Measurements from ENCODE around the gene LDB2. TPM values are rescaled to one million over a fixed set of nuclear protein-coding genes. Genes with fewer than 3 reads are reported as not detected.

The LDB2 gene
- total RNA-seq, 2 donors from 2014 or later, result 3.2 to 7.9 TPM

DNA sequence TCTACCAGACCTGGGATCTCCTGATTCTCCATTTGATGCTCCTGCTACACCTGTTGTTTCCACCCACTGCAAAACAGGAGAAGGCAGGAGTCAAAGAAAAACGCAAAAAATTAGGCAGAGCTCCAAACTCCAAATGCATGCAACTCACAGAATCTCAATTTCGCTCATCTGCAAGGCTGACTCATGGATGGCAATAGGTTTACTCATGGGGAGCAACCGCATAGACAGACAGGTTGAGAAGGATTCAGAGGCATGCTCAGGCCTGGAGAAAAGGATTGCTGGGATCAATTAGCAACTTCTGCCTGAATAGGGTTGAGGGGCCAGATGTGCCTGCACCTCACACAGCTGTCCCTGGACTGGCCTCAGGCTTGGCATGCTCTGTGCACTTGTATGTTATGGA, 231.0 kb downstream of the LDB2 start:
- Histone ChIP-seq H3K27ac (no peak overlapping the region), H3K9me3 (no peaks in the 10 kb centered on the region), H3K36me3 (no peaks in the 10 kb centered on the region), H3K4me1 (no peaks in the 10 kb centered on the region), H3K9ac (ENCODE audit: low read depth in 2 of 2, low read length in 2 of 2) (no peak overlapping the region), H3K4me3 (no peak overlapping the region), H3K27me3 (no peaks in the 10 kb centered on the region)
- no peak for TF ChIP-seq CTCF (IDR thresholded peaks at IDR 0.05)
- no peak for DNase-seq
- intact Hi-C loops (cut with DNase I), result no loop called here

- Histone ChIP-seq H3K4me3 (no peak overlapping the region), H3K27me3 (no peaks in the 10 kb centered on the region), H3K27ac (no peak overlapping the region), H3K4me1 (no peaks in the 10 kb centered on the region), H3K9me3 (no peaks in the 10 kb centered on the region), H3K9ac (ENCODE audit: low read depth in 2 of 2, low read length in 2 of 2) (no peak overlapping the region), H3K36me3 (no peaks in the 10 kb centered on the region)
- no peak for DNase-seq
- TF ChIP-seq CTCF (IDR thresholded peaks at IDR 0.05), result no peak
- intact Hi-C loops (cut with DNase I), result no loop called here
Measured at GRCh38 chr4:16665942-16666551, 232.4 kb downstream of the LDB2 start.

DNA sequence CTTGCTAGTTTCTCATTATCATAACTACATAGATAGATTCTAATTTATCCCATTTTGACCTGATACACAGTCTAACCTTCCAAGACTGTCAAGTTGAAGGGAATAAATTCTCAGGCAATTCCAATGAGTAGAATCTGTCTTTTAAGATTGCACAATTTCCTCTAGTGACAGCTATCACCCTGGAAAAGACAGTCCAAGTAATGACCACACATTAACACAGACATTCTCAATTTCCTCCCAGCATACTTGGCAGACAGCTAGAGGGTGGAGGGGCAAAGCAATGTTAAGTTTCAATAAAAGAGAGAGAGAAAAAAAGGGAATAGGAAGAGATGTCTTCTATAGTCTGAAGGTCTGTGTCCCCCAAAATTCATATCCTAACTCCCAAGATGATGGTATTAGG, 234.7 kb downstream of the LDB2 start:
- intact Hi-C loops (cut with DNase I), result no loop called here
- TF ChIP-seq CTCF (IDR thresholded peaks at IDR 0.05), result no peak
- Histone ChIP-seq H3K9ac (ENCODE audit: low read depth in 2 of 2, low read length in 2 of 2) (no peak overlapping the region), H3K4me1 (no peaks in the 10 kb centered on the region), H3K4me3 (no peak overlapping the region), H3K27me3 (no peaks in the 10 kb centered on the region), H3K9me3 (no peaks in the 10 kb centered on the region), H3K36me3 (no peaks in the 10 kb centered on the region), H3K27ac (no peak overlapping the region)
- DNase-seq, result no peak

DNA sequence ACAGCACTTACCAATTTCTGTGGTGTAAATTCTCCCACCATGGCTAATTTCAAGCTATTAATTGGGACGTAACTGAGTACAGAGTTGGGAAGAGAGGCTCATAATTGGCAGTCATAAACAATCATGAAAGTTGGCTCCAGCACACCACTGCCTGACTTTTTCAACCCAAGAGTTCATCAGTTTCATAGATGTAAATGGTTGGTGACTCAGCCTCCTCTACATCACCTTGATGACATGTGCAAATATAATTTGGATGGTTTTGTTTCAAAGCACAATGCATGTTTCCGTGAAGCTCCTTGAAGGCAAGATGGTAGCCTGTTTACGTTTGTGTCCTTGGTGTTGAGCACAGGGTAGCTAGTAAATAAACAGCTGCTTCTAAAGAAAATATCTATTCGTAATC, 235.1 kb downstream of the LDB2 start:
- intact Hi-C loops (cut with DNase I), result no loop called here
- Histone ChIP-seq H3K4me1 (no peaks in the 10 kb centered on the region), H3K9ac (ENCODE audit: low read depth in 2 of 2, low read length in 2 of 2) (no peak overlapping the region), H3K36me3 (no peaks in the 10 kb centered on the region), H3K9me3 (no peaks in the 10 kb centered on the region), H3K27me3 (no peaks in the 10 kb centered on the region), H3K4me3 (no peak overlapping the region), H3K27ac (no peak overlapping the region)
- no peak for DNase-seq
- TF ChIP-seq CTCF (IDR thresholded peaks at IDR 0.05), result no peak

DNA sequence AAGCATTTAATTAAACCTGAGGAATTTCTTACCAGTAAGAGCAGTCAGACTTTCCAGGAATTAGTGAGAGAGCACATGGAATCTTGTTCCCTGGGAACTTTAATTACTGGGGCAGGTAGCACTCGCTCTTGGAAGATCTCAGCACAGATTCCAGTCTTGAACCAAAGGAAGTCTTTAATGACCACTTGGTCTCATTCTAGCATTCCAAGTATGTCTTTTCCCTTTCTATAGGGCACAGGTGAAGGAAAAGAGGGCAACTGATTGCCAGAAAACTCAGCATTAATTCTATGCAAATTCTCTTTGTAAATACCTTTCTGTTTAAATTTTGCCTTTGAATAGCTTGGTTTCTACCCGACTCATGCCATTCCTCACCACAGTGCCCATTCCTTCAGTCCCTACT, 236.6 kb downstream of the LDB2 start:
- Histone ChIP-seq H3K9ac (ENCODE audit: low read depth in 2 of 2, low read length in 2 of 2) (no peak overlapping the region), H3K9me3 (no peaks in the 10 kb centered on the region), H3K4me1 (no peaks in the 10 kb centered on the region), H3K27me3 (no peaks in the 10 kb centered on the region), H3K4me3 (no peak overlapping the region), H3K27ac (no peak overlapping the region), H3K36me3 (no peaks in the 10 kb centered on the region)
- intact Hi-C loops (cut with DNase I), result no loop called here
- TF ChIP-seq CTCF (IDR thresholded peaks at IDR 0.05), result no peak
- DNase-seq, result no peak

All from colonic mucosa (tissue), 4 donors.